GM21619 (cell line): Measurements from ENCODE around the gene SCARF2.
A peak's percentile ranks its signal among the peaks of the same experiment; 100 is the strongest.
"Not testable (repeated sequence)": the region's sequence is repeated elsewhere in the genome, so short reads cannot be mapped to it uniquely, and the experiment has no call there.

ENCODE experiments used
- ATAC-seq: cut with Tn5 transposase; IDR thresholded peaks from one replicate; pipeline ENCODE4 v1.9.1; 2021; ENCODE audit not compliant: unreplicated experiment

The SCARF2 gene

GRCh38 chr22:20395181-20395906, 42.3 kb downstream of the SCARF2 start:
- no peak for ATAC-seq

DNA sequence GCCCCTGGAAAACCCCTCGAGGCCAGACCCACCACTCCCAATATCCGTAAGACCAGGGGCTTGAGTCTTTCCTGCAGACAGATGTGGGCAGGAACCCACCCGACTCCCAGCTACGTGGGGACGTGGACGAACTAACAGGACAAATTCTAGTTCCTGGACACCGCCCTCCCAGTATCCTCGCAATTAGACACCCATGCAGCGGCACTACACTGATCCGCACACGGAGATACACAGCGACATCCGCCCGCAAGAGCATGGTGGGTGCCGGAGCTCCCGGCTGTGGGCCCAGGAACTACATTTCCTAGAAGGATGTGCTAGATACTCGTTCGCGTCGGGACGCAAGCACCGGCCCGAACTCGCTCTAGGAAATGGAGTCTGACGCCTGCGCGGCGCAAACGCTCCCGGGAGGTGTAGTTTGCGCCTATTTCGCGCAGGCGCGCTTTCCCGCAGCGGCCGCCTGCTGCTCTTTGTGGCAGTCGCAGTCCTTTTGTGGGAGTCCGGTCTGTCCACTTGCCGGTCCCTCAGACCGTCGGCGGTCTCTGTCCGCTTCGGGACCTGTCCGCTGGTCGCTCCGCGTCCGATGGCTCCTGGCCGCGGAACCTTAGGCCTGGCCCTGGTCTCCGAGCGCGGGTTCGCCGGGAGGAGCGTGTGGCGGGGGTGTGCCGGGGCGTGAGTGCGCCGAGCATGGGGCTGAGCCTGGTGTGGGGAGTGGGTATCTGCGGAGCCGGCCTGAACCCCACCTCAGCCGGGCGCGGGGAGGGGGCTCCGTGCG, 43.7 kb downstream of the SCARF2 start, which contains the start of gene ZNF74:
Gene ZNF74, plus strand, starts transcription at position 447 of the 772 bp plus-strand sequence. CDS start 478 bp downstream, outside the sequence.
- ATAC-seq = peak; percentile 79

DNA sequence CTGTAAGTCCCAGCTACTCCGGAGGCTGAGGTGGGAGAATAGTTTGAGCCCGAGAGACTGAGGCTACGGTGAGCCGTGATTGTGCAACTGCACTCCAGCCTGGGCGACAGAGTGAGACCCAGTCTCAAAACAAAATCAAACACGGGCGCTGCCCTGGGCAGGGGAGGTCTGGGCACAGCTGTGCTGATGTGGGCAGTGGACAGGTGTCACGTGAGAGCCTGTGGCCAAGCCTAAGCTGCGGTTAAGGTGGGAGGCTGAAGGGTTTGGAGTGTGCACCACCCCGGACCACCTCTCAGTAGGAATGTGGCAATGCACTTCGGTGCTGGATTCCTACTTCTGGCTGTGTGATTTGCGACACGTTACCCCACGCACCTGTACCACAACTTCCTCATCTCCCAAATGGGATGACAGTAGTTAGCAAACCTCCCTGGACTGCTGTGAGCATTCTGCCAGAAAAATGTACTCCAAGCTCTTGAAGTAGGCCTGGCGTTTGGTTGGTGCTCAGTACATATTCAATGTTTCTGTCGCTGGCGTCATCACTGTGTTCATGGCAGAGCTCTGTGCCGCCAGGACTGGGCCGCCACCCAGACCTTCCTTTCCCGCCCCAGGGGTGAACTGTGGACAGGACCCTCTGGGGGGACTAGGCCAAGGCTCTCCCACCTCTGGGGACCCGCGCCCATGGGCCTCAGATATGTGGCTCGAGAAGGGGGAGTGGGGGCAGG, 44.5 kb downstream of the SCARF2 start:
- ATAC-seq = no peak

- ATAC-seq = not testable (repeated sequence)
Observed at GRCh38 chr22:20392365-20392881, 45.2 kb downstream of the SCARF2 start.

DNA sequence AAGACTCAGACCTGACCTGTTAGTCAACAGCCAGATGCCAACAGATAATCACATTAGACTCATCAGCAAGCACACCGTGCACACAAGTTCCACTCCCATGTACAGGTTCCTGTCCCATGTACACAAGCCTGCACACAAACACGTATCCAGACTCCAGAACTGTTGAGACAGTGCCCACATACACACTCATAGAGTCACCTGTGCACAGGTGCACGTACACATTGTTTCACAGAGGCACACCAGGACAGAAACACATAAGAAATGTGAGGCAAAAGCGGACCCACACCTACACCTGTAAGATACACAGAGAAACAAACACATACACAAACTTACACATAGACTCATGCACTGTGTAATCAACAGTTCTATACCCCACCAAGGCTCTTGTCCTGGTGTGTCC, 46.4 kb downstream of the SCARF2 start:
- ATAC-seq = no peak

DNA sequence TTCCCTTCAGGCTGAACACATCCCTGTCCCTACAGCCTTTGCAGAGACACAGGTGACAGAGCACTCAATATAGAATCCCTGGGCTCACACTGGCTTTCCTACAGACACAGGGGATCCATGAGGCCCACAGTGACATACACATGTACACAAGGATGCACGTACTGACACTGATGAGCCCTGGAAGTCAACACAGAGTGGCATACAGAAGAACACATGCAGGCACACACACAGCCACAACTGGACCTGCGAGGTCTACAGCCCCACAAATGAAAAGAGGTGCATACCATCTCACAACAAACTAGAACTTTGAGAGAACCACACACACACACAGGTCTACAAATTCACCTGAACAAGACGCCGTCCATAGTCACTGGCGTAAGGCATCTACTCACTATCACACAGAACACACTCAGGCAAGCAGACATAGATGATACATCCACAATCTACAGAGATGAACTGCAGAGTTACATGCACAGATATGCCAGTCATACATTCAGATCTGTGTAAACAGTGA, 47.2 kb downstream of the SCARF2 start:
- no peak for ATAC-seq

DNA sequence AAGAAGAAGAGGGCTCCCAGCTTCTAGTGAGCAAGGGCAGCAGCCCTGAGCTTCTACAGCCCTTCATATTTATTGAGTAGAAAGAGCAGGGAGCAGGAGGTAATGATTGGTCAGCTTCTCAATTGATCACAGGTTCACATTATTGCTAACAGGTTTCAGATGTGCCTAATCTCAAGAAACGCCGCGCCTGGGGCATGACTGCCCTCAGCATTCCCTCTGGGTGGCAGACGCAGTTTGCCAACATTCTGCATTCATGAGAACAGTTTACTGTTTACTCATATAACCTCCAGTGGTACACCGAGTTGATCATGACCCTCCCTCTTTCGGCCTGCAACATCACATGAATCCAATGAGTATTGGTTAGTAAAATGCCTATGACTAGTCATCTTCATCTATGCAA, 48.3 kb downstream of the SCARF2 start:
- no peak for ATAC-seq

DNA sequence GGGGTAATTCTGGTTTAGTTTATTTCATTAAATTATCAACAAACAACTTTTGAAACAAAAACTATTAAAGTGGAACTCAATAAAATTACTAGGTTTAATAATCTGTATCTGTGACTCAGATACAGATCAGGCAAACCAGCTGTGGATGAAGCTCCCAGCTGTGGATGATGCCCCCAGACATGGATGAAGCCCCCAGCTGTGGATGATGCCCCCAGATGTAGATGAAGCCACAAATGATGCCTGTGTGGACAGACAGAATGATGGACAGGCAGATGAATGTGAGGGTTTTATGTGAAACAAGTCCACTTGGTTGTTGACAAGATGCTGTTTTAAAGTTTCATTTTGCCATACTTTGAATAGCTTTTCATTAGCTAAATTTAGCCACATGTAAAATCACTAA, 49.4 kb downstream of the SCARF2 start:
- ATAC-seq = no peak

- no peak for ATAC-seq
Observed at GRCh38 chr22:20386972-20387371, 50.7 kb downstream of the SCARF2 start.

- no peak for ATAC-seq
Observed at GRCh38 chr22:20386336-20386735, 51.3 kb downstream of the SCARF2 start.

GRCh38 chr22:20384865-20385264, 52.8 kb downstream of the SCARF2 start:
- ATAC-seq = no peak

GRCh38 chr22:20384171-20384570, 53.5 kb downstream of the SCARF2 start:
- no peak for ATAC-seq

DNA sequence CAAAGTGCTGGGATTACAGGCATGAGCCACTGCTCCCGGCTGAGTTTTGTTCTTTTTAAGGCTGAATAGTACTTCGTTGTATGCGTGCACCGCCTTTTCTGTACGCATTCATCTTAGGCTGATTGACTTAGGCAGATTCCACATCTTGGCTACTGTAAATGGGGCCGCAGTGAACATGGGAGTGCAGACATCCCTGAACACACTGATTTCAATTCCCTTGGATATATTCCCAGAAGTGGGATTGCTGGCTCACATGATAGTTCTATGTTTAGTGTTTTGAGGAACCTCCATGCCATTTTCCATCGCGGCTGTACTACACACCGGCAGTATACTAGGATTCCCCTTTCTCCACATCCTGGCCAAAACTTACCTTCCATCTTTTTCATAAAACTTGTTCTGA, 54.1 kb downstream of the SCARF2 start:
- no peak for ATAC-seq

GRCh38 chr22:20380486-20380885, 57.1 kb downstream of the SCARF2 start:
- no peak for ATAC-seq

GRCh38 chr22:20378684-20379083, 58.9 kb downstream of the SCARF2 start:
- not testable (repeated sequence) for ATAC-seq

- ATAC-seq = no peak
Observed at GRCh38 chr22:20378110-20378509, 59.5 kb downstream of the SCARF2 start.

DNA sequence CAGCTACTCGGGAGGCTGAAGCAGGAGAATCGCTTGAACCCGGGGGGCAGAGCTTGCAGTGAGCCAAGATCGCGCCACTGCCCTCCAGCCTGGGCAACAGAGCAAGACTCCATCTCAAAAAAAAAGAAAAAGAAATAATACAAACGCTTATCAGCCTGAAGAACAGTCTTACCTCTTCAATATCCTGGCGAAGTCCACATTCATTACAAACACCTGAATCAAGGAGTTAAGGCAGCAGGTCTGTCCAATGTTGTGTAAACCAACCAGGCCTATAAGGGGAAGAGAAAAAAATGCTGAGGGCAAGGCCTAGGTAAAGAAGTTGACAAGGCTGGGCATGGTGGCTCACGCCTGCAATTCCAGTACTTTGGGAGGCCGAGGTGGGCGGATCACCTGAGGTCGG, 60.6 kb downstream of the SCARF2 start:
- ATAC-seq = not testable (repeated sequence)

DNA sequence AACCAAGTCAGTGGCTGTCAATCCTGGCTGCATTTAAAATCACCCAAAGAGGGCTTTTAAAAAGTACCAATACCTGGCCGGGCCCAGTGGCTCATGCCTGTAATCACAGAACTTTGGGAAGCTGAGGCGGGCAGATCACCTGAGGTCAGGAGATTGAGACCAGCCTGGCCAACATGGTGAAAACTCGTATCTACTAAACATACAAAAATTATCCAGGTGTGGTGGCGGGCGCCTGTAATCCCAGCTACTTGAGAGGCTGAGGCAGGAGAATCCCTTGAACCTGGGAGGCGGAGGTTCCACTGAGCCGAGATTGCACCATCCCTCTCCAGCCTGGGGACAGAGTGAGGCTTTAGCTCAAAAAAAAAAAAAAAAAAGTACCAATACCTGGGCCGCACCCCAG, 61.3 kb downstream of the SCARF2 start:
- ATAC-seq = not testable (repeated sequence)
